ENCODE measurements around the gene ATXN1. TPM values are rescaled to one million over a fixed set of nuclear protein-coding genes. Genes with fewer than 3 reads are reported as not detected.

Gene ATXN1
- total and polyA plus RNA-seq, 2 of the 13 experiments (the other 11 are each of a cell fraction or from before 2014, with no cell fraction given), result 20.7 to 39.5 TPM

DNA sequence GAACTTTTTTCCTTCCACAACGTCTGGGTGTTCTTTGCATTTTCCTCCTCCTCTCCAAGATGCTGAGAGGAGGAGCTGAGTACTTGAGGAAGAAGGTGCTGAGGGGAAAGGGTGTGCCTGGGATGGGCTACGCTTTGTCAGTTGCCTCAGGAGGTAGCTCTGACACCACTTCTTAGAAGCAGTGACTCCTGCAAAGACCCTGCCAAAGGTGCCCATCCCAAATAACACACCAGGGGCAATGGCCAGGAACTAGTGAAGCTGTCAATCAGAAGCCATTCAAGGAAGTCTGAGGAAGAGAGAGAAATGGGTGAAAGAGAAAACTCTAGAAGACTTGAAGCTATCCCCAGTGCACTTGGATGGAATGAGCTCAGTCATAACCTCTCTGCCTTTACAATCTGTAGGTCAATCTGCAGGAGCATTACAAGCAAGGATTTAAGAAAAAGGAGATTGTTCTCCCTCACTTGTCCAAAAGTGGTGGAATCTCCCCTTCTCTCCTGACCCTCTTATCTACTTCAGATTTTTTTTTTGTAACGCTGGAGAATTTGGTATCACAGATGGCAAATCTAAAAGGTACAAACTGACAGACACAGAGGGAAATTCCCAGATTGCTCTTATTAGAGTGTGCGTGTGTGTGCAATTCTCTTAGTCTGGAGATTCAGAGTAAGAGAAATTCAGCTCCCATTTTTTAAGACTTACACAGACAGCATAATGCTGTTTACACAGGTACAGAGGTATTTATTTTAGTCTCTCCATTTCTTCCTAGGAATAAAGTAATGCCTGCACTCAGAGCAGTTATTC lies 280.3 kb downstream of the ATXN1 start (continued):
- TF ChIP-seq HNRNPK (IDR thresholded peaks at IDR 0.05; ENCODE audit: low read depth, low read length, poor library complexity, severe bottlenecking) (no peak), ZNF790 (CRISPR knock-in tag; IDR thresholded peaks at IDR 0.05; ENCODE audit: borderline replicate concordance) (no peak), HNRNPL (IDR thresholded peaks at IDR 0.05; ENCODE audit: low read depth, low read length) (no peak), GATA4 (IDR thresholded peaks at IDR 0.05; ENCODE audit: borderline replicate concordance, low read depth) (no peak), ZNF10 (CRISPR knock-in tag; IDR thresholded peaks at IDR 0.05; ENCODE audit: borderline replicate concordance, low read depth) (no peak), ZNF562 (CRISPR knock-in tag; IDR thresholded peaks at IDR 0.05; ENCODE audit: borderline replicate concordance) (no peak), ZNF556 (CRISPR knock-in tag; IDR thresholded peaks at IDR 0.05; ENCODE audit: borderline replicate concordance) (no peak), ZNF572 (CRISPR knock-in tag; IDR thresholded peaks at IDR 0.05) (no peak), ZNF605 (CRISPR knock-in tag; IDR thresholded peaks at IDR 0.05) (no peak), FOXA3 (CRISPR knock-in tag; IDR thresholded peaks at IDR 0.05) (no peak), ZNF253 (CRISPR knock-in tag; IDR thresholded peaks at IDR 0.05; ENCODE audit: borderline replicate concordance) (no peak)
- TF ChIP-seq, protein P1, sequence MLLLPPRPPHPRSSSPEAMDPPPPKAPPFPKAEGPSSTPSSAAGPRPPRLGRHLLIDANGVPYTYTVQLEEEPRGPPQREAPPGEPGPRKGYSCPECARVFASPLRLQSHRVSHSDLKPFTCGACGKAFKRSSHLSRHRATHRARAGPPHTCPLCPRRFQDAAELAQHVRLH (CRISPR knock-in tag; IDR thresholded peaks at IDR 0.05; ENCODE audit: borderline replicate concordance, low read depth), result no peak
